HL-60/S4 treated with phorbol 12-myristate 13-acetate at 8.2 ng/mL for 4 days and 3 days (cell line): Measurements from ENCODE around the gene SMARCA2.

Source experiments
- in situ Hi-C: fragments of 300-500 bp; cut with MboI; formaldehyde crosslinking; loops from 2 replicates; pipeline ENCODE4 v1.15.0; 2022; ENCODE audit warnings: low sequenced_read_pairs

SMARCA2 gene

GRCh38 chr9:2039294-2040180 is 24.4 kb downstream of the SMARCA2 start:
- in situ Hi-C loops: no loop called here

- in situ Hi-C loops: no loop called here
Measured at GRCh38 chr9:2040828-2041227, 25.7 kb downstream of the SMARCA2 start.

- in situ Hi-C loops: no loop called here
Measured at GRCh38 chr9:2041736-2042135, 26.6 kb downstream of the SMARCA2 start.

GRCh38 chr9:2043243-2043642 is 28.1 kb downstream of the SMARCA2 start:
- in situ Hi-C loops: no loop called here

- in situ Hi-C loops: no loop called here
Measured at GRCh38 chr9:2043881-2044462, 28.8 kb downstream of the SMARCA2 start.

GRCh38 chr9:2047144-2047671 is 32.1 kb downstream of the SMARCA2 start:
- in situ Hi-C loops: no loop called here

- in situ Hi-C loops: no loop called here
Measured at GRCh38 chr9:2047916-2048315, 32.8 kb downstream of the SMARCA2 start.

- in situ Hi-C loops: no loop called here
Measured at GRCh38 chr9:2050236-2050635, 35.1 kb downstream of the SMARCA2 start.

- in situ Hi-C loops: no loop called here
Measured at GRCh38 chr9:2053883-2054845, 39.0 kb downstream of the SMARCA2 start.

- in situ Hi-C loops: no loop called here
Measured at GRCh38 chr9:2055203-2055658, 40.1 kb downstream of the SMARCA2 start.

- in situ Hi-C loops: no loop called here
Measured at GRCh38 chr9:2059274-2059929, 44.3 kb downstream of the SMARCA2 start.

- in situ Hi-C loops: no loop called here
Measured at GRCh38 chr9:2060424-2060823, 45.3 kb downstream of the SMARCA2 start.

GRCh38 chr9:2065704-2066103 is 50.6 kb downstream of the SMARCA2 start:
- in situ Hi-C loops: no loop called here

GRCh38 chr9:2066312-2067273 is 51.4 kb downstream of the SMARCA2 start:
- in situ Hi-C loops: no loop called here

GRCh38 chr9:2072752-2073405 is 57.7 kb downstream of the SMARCA2 start:
- in situ Hi-C loops: no loop called here

GRCh38 chr9:2082772-2083171 is 67.6 kb downstream of the SMARCA2 start:
- in situ Hi-C loops: no loop called here

- in situ Hi-C loops: no loop called here
Measured at GRCh38 chr9:2083479-2083878, 68.3 kb downstream of the SMARCA2 start.

- in situ Hi-C loops: no loop called here
Measured at GRCh38 chr9:2085716-2086115, 70.6 kb downstream of the SMARCA2 start.

GRCh38 chr9:2086116-2086515 is 71.0 kb downstream of the SMARCA2 start:
- in situ Hi-C loops: no loop called here
